GM23248 (cell line): Measurements from ENCODE around the gene KRT79. TPM values are rescaled to one million over a fixed set of nuclear protein-coding genes. Genes with fewer than 3 reads are reported as not detected.

Source experiments
- DNase-seq: peaks from one replicate; pipeline ENCODE4 v3.0.0-alpha.2; 2015
- H2AFZ ChIP-seq: fragments of 200-600 bp; sonication (generic); 2 replicates; pipeline ENCODE4 v1.6.1; 2016; ENCODE audit warnings: antibody characterized with exemption
- H3F3A ChIP-seq: fragments of 200-600 bp; sonication (generic); 2 replicates; pipeline ENCODE4 v1.6.1; 2016; ENCODE audit warnings: mild to moderate bottlenecking, antibody characterized with exemption, mixed run types; ENCODE audit not compliant: insufficient read depth
- H3K27ac ChIP-seq: fragments of 200-600 bp; sonication (generic); 2 replicates; pipeline ENCODE4 v1.5.1; 2016; ENCODE audit warnings: mild to moderate bottlenecking
- H3K27me3 ChIP-seq: fragments of 200-600 bp; sonication (generic); replicated peaks from 2 replicates; pipeline ENCODE4 v1.6.1; 2016; ENCODE audit warnings: mild to moderate bottlenecking; ENCODE audit not compliant: insufficient read depth
- H3K36me3 ChIP-seq: fragments of 200-600 bp; sonication (generic); 2 replicates; pipeline ENCODE4 v1.6.1; 2016; ENCODE audit warnings: low read depth, mild to moderate bottlenecking
- H3K4me1 ChIP-seq: fragments of 200-600 bp; sonication (generic); 2 replicates; pipeline ENCODE4 v1.6.1; 2016; ENCODE audit warnings: mild to moderate bottlenecking; ENCODE audit not compliant: insufficient read depth
- H3K4me2 ChIP-seq: fragments of 200-600 bp; sonication (generic); one replicate; pipeline ENCODE4 v1.6.1; 2016; ENCODE audit warnings: mild to moderate bottlenecking; ENCODE audit not compliant: unreplicated experiment
- H3K4me3 ChIP-seq: fragments of 200-600 bp; sonication (generic); 2 replicates; pipeline ENCODE4 v1.5.1; 2016; ENCODE audit warnings: mild to moderate bottlenecking
- H3K79me2 ChIP-seq: fragments of 200-600 bp; sonication (generic); 2 replicates; pipeline ENCODE4 v1.6.1; 2016; ENCODE audit warnings: mild to moderate bottlenecking; ENCODE audit not compliant: insufficient read depth
- H3K9ac ChIP-seq: fragments of 200-600 bp; sonication (generic); 2 replicates; pipeline ENCODE4 v1.6.1; 2016; ENCODE audit warnings: mild to moderate bottlenecking
- H3K9me2 ChIP-seq: fragments of 200-600 bp; sonication (generic); 2 replicates; pipeline ENCODE4 v1.6.1; 2016; ENCODE audit warnings: mixed run types, mild to moderate bottlenecking, moderate library complexity; ENCODE audit not compliant: insufficient read depth
- H3K9me3 ChIP-seq: fragments of 200-600 bp; sonication (generic); one replicate; pipeline ENCODE4 v1.6.1; 2017; ENCODE audit warnings: low read depth
- H4K20me1 ChIP-seq: fragments of 200-600 bp; sonication (generic); 2 replicates; pipeline ENCODE4 v1.6.0; 2016; ENCODE audit not compliant: insufficient read depth
- EZH2 ChIP-seq: fragments of 200-600 bp; sonication (generic); IDR thresholded peaks from 2 replicates; pipeline ENCODE4 v1.6.1; 2018; ENCODE audit warnings: antibody characterized with exemption, mild to moderate bottlenecking; ENCODE audit not compliant: insufficient read depth, poor library complexity, severe bottlenecking
- EZH2phosphoT487 ChIP-seq: fragments of 200-600 bp; sonication (generic); IDR thresholded peaks from 2 replicates; pipeline ENCODE4 v1.6.1; 2018; ENCODE audit warnings: antibody characterized with exemption, moderate library complexity, mild to moderate bottlenecking, low read depth; ENCODE audit not compliant: insufficient read depth
- WGBS, 2 experiments: methylation state at CpG; one replicate each; pipeline ENCODE4 v1.1.6; 2015 to 2017; ENCODE audit warnings: low lambda C conversion rate in 2 of 2, low coverage in 1 of 2; ENCODE audit errors: missing lambda C conversion rate in 2 of 2; 5-methylcytosine and 5-hydroxymethylcytosine counted together
- in situ Hi-C: fragments of 300-500 bp; cut with MboI; formaldehyde crosslinking; loops from 2 replicates; pipeline ENCODE4 v1.15.0; 2020
- polyA plus RNA-seq: library from polyadenylated mRNA; unstranded; fragments of >200 nt; fragmentation: Nextera tagmentation; extraction: Ambion mirVana; gene quantifications from 2 replicates; pipeline ENCODE4 v1.2.1, GENCODE V29; 2016
- total RNA-seq: library from RNA; depleted of rRNA; stranded (reverse); fragments of >200 nt; shearing (Covaris generic); gene quantifications from 2 replicates; pipeline ENCODE4 v1.2.3, GENCODE V29; 2014

The KRT79 gene
- total and polyA plus RNA-seq, 2 experiments from 2014 or later = 0.15 TPM; not detected in 1

DNA sequence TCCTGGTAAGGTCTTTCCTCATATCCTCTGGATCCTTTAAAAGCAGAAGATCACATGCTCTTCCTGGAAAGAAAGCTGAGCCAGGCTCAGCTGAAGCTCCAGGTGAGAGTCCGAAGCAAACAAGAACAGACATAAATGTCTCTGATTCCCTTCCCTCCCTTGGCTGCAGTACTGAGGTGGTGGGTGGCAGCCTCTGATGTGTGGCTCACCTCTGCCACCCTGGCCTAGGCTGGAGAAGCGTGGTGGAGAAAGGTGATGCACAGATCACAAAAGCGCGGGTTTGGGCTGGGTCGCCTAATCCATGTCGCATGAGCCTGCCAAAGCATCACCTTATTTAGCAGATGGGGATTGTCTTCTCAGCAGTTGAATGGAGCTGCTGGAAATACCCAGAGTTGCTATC, 54.2 kb downstream of the KRT79 start:
- Histone ChIP-seq H3K79me2 (no peaks in the 10 kb centered on the region), H3K36me3 (no peaks in the 10 kb centered on the region), H3K27ac (no peak overlapping the region), H3K4me1 (no peaks in the 10 kb centered on the region), H2AFZ (no peak overlapping the region), H3K9me2 (no peaks in the 10 kb centered on the region), H3K9me3 (no peaks in the 10 kb centered on the region), H3F3A (no peaks in the 10 kb centered on the region), H3K4me3 (no peak overlapping the region), H3K27me3 (peaks cover 71% of the 10 kb centered on the region), H3K4me2 (no peak overlapping the region), H4K20me1 (no peaks in the 10 kb centered on the region), H3K9ac (no peak overlapping the region)
- DNase-seq = no peak
- 80 to 86% methylated on average over 6 of the region's 6 CpGs for WGBS, 2 experiments
- no peak for TF ChIP-seq EZH2phosphoT487
- no peak for TF ChIP-seq EZH2
- in situ Hi-C loops = no loop called here

DNA sequence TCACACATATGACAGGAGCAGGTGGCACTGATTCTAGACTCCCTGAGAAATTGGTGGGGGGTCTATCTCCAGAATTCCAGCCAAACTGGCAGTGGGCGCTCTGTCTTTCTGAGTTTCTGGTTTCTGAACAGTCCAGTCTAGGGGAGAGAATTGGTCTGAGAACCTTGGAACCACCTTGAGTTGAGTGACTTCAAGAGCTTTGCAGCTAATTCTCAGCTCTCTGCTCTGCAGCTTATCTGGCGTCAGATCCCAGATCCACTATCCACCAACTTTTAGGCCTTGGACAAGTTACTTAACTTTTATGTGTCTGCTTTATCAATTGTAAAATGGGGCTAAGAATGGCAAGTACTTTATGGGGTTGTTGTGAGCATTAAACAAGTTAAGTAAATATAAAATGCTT, 55.3 kb downstream of the KRT79 start:
- WGBS, 2 experiments = 44 to 49% methylated on average over 2 of the region's 2 CpGs
- Histone ChIP-seq H3K27me3 (peaks cover 72% of the 10 kb centered on the region), H3K4me3 (no peak overlapping the region), H3K36me3 (no peaks in the 10 kb centered on the region), H2AFZ (no peak overlapping the region), H3K9ac (no peak overlapping the region), H3K9me3 (no peaks in the 10 kb centered on the region), H3F3A (no peaks in the 10 kb centered on the region), H3K4me1 (no peaks in the 10 kb centered on the region), H3K27ac (no peak overlapping the region), H3K79me2 (no peaks in the 10 kb centered on the region), H4K20me1 (no peaks in the 10 kb centered on the region), H3K9me2 (no peaks in the 10 kb centered on the region), H3K4me2 (no peak overlapping the region)
- in situ Hi-C loops = no loop called here
- no peak for DNase-seq
- TF ChIP-seq EZH2 = no peak
- no peak for TF ChIP-seq EZH2phosphoT487

DNA sequence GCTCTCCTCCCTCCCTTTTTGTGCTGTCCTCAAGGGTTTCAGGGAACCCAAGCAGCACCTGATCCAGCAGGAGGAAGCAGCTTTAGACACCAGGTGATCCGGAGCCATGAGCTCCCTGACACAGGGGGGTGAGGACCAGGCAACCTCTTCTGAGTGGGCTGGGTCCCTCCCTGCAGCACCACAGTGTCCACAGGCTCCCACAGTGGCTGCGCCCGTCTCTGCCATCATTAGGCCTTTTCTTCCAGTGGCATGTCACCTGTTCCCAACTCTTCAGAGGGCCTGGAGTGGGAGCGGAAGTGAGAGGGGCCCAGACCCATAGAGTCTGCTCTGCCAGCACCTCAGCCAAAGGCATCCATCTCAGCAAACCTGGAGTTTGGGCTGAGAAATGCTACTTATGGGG, 56.5 kb downstream of the KRT79 start:
- in situ Hi-C loops = no loop called here
- 46 to 56% methylated on average over 4 of the region's 4 CpGs for WGBS, 2 experiments
- no peaks in the 10 kb centered on the region for H3K79me2 ChIP-seq
- H3K4me3 ChIP-seq = no peak overlapping the region
- H3K27ac ChIP-seq = no peak overlapping the region
- no peak overlapping the region for H3K9ac ChIP-seq
- H4K20me1 ChIP-seq = no peaks in the 10 kb centered on the region
- H3K9me2 ChIP-seq = no peaks in the 10 kb centered on the region
- TF ChIP-seq EZH2phosphoT487 (no peak), EZH2 (no peak)
- no peak overlapping the region for H2AFZ ChIP-seq
- no peak overlapping the region for H3K4me2 ChIP-seq
- no peaks in the 10 kb centered on the region for H3K36me3 ChIP-seq
- H3F3A ChIP-seq = no peaks in the 10 kb centered on the region
- H3K4me1 ChIP-seq = no peaks in the 10 kb centered on the region
- no peak for DNase-seq
- no peaks in the 10 kb centered on the region for H3K9me3 ChIP-seq
- H3K27me3 ChIP-seq = peaks cover 79% of the 10 kb centered on the region

DNA sequence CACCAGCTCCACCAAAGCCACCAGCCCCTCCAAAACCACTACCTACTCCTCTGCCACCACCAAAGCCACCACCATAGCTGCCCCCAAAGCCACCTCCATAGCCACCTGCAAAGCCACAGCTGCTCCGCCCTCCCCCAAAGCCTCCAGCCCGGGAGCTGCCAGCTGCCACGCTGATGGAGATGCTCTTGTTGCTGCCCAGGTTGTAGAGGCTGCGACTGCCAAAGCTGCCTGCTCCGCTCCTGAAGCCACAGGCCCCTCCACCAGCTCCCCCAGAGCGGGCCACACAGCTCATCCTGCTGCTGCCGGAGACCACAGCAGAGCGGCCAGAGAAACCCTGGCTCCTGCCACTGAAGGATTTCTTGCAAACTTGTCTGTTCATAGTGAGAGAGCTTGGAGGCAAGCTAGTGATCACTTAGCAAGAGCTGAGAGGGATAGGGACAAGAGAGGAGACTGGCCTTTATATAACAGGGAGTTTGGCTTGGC, 57.2 kb downstream of the KRT79 start, which contains the start of gene KRT76:
Gene KRT76, minus strand, starts transcription at position 433 of the 483 bp plus-strand sequence. Its CDS starts 54 bp downstream, at position 379.
- Histone ChIP-seq H3K9me2 (no peaks in the 10 kb centered on the region), H3K4me3 (no peak within 1 kb of the TSS), H3K4me1 (no peaks in the 10 kb centered on the region), H2AFZ (no peak within 1 kb of the TSS), H3K36me3 (no peaks in the 10 kb centered on the region), H3K9me3 (no peaks in the 10 kb centered on the region), H3K79me2 (no peaks in the 10 kb centered on the region), H3K9ac (no peak within 1 kb of the TSS), H4K20me1 (no peaks in the 10 kb centered on the region), H3F3A (no peaks in the 10 kb centered on the region), H3K27ac (no peak within 1 kb of the TSS), H3K27me3 (peaks cover 82% of the 10 kb centered on the region), H3K4me2 (no peak within 1 kb of the TSS)
- DNase-seq = no peak
- in situ Hi-C loops = no loop called here
- 51 to 56% methylated on average over 8 of the region's 8 CpGs for WGBS, 2 experiments
- no peak for TF ChIP-seq EZH2phosphoT487
- TF ChIP-seq EZH2 = no peak

DNA sequence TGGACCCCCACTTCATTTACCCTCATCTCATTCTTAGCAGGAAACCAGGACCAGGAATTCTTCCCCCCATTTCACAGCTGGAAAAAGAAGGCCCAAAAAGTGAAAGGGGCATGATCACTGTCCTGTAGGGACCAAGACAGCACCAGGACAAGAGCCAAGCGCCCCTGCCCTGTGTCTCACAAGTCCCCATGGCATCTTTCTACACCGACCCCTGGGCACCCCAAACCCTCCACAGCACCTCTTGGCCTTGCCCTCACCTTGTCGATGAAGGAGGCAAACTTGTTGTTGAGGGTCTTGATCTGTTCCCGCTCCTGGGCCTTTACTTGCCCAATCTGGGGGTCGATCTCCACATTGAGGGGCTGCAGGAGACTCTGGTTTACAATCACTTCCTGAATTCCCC, 57.7 kb downstream of the KRT79 start:
- Histone ChIP-seq H3K9me3 (no peaks in the 10 kb centered on the region), H3K36me3 (no peaks in the 10 kb centered on the region), H3K4me3 (no peak overlapping the region), H3K27ac (no peak overlapping the region), H2AFZ (no peak overlapping the region), H4K20me1 (no peaks in the 10 kb centered on the region), H3K79me2 (no peaks in the 10 kb centered on the region), H3K4me1 (no peaks in the 10 kb centered on the region), H3K9me2 (no peaks in the 10 kb centered on the region), H3K4me2 (no peak overlapping the region), H3F3A (no peaks in the 10 kb centered on the region), H3K27me3 (peaks cover 82% of the 10 kb centered on the region), H3K9ac (no peak overlapping the region)
- no peak for DNase-seq
- 45 to 49% methylated on average over 5 of the region's 5 CpGs for WGBS, 2 experiments
- in situ Hi-C loops = no loop called here
- TF ChIP-seq EZH2phosphoT487 (no peak), EZH2 (no peak)
